Stimulated activated naive CD8-positive, alpha-beta T cell treated with anti-CD3 and anti-CD28 coated beads, Interleukin-15, Interleukin-2, amounts not matched to agents 100 ng/mL and 50 ng/mL, for 24 hours (primary cell): Measurements from ENCODE around the gene SHANK1.
A peak's percentile ranks its signal among the peaks of the same experiment; 100 is the strongest.

ENCODE experiments used
- H3K27ac Mint-ChIP-seq: one replicate; pipeline ENCODE4 v1.8.0; 2021; ENCODE audit warnings: mild to moderate bottlenecking, mixed read lengths
- H3K27me3 Mint-ChIP-seq: one replicate; pipeline ENCODE4 v1.8.0; 2021; ENCODE audit warnings: mixed read lengths
- H3K36me3 Mint-ChIP-seq: one replicate; pipeline ENCODE4 v1.8.0; 2021; ENCODE audit warnings: low read depth, mixed read lengths
- H3K4me1 Mint-ChIP-seq: one replicate; pipeline ENCODE4 v1.8.0; 2021; ENCODE audit warnings: low read depth, mixed read lengths
- H3K4me3 Mint-ChIP-seq: one replicate; pipeline ENCODE4 v1.8.0; 2021; ENCODE audit warnings: mild to moderate bottlenecking, mixed read lengths
- H3K9me3 Mint-ChIP-seq: one replicate; pipeline ENCODE4 v1.8.0; 2021; ENCODE audit warnings: mixed read lengths

Gene SHANK1

GRCh38 chr19:50741179-50741933 is 21.8 kb upstream of the SHANK1 start:
- H3K9me3 Mint-ChIP-seq, result no peaks in the 10 kb centered on the region
- no peak overlapping the region for H3K27ac Mint-ChIP-seq
- H3K4me1 Mint-ChIP-seq, result no peaks in the 10 kb centered on the region
- no peaks in the 10 kb centered on the region for H3K36me3 Mint-ChIP-seq
- no peak overlapping the region for H3K4me3 Mint-ChIP-seq
- H3K27me3 Mint-ChIP-seq, result peaks cover 50% of the 10 kb centered on the region

GRCh38 chr19:50739914-50740426 is 20.4 kb upstream of the SHANK1 start:
- Mint-ChIP-seq H3K4me3 (no peak overlapping the region), H3K27me3 (peaks cover 45% of the 10 kb centered on the region), H3K27ac (no peak overlapping the region), H3K4me1 (no peaks in the 10 kb centered on the region), H3K9me3 (no peaks in the 10 kb centered on the region), H3K36me3 (no peaks in the 10 kb centered on the region)

GRCh38 chr19:50739132-50739913 is 19.7 kb upstream of the SHANK1 start:
- H3K4me1 Mint-ChIP-seq, result no peaks in the 10 kb centered on the region
- no peak overlapping the region for H3K27ac Mint-ChIP-seq
- H3K27me3 Mint-ChIP-seq, result peaks cover 46% of the 10 kb centered on the region
- H3K36me3 Mint-ChIP-seq, result no peaks in the 10 kb centered on the region
- H3K9me3 Mint-ChIP-seq, result no peaks in the 10 kb centered on the region
- no peak overlapping the region for H3K4me3 Mint-ChIP-seq

GRCh38 chr19:50736338-50736737 is 16.7 kb upstream of the SHANK1 start:
- no peaks in the 10 kb centered on the region for H3K36me3 Mint-ChIP-seq
- H3K4me1 Mint-ChIP-seq, result no peaks in the 10 kb centered on the region
- no peak overlapping the region for H3K27ac Mint-ChIP-seq
- H3K4me3 Mint-ChIP-seq, result no peak overlapping the region
- no peaks in the 10 kb centered on the region for H3K9me3 Mint-ChIP-seq
- H3K27me3 Mint-ChIP-seq, result peaks cover 45% of the 10 kb centered on the region

GRCh38 chr19:50735869-50736268 is 16.3 kb upstream of the SHANK1 start:
- Mint-ChIP-seq H3K27ac (no peak overlapping the region), H3K27me3 (peaks cover 44% of the 10 kb centered on the region), H3K36me3 (no peaks in the 10 kb centered on the region), H3K4me1 (no peaks in the 10 kb centered on the region), H3K9me3 (no peaks in the 10 kb centered on the region), H3K4me3 (no peak overlapping the region)

- Mint-ChIP-seq H3K4me3 (no peak overlapping the region), H3K9me3 (no peaks in the 10 kb centered on the region), H3K27me3 (peaks cover 15% of the 10 kb centered on the region), H3K27ac (no peak overlapping the region), H3K4me1 (peaks cover 28% of the 10 kb centered on the region), H3K36me3 (no peaks in the 10 kb centered on the region)
Observed at GRCh38 chr19:50729894-50730293, 10.3 kb upstream of the SHANK1 start.

GRCh38 chr19:50728084-50728737 is 8.6 kb upstream of the SHANK1 start:
- H3K36me3 Mint-ChIP-seq, result no peaks in the 10 kb centered on the region
- H3K27ac Mint-ChIP-seq, result peak overlapping the region; percentile 89
- H3K9me3 Mint-ChIP-seq, result no peaks in the 10 kb centered on the region
- H3K4me1 Mint-ChIP-seq, result peaks cover 32% of the 10 kb centered on the region
- H3K27me3 Mint-ChIP-seq, result peaks cover 14% of the 10 kb centered on the region
- H3K4me3 Mint-ChIP-seq, result peak overlapping the region; percentile 60

- H3K4me3 Mint-ChIP-seq, result peak overlapping the region; percentile 85
- H3K27ac Mint-ChIP-seq, result peak overlapping the region; percentile 90
- H3K9me3 Mint-ChIP-seq, result no peaks in the 10 kb centered on the region
- H3K4me1 Mint-ChIP-seq, result peaks cover 32% of the 10 kb centered on the region
- H3K36me3 Mint-ChIP-seq, result no peaks in the 10 kb centered on the region
- peaks cover 27% of the 10 kb centered on the region for H3K27me3 Mint-ChIP-seq
Observed at GRCh38 chr19:50725911-50726230, 6.3 kb upstream of the SHANK1 start.

- Mint-ChIP-seq H3K27ac (peak overlapping the region; percentile 90), H3K27me3 (peaks cover 32% of the 10 kb centered on the region), H3K4me3 (peak overlapping the region; percentile 85)
Observed at GRCh38 chr19:50725218-50725910, 5.8 kb upstream of the SHANK1 start.

GRCh38 chr19:50724522-50725217 is 5.1 kb upstream of the SHANK1 start:
- Mint-ChIP-seq H3K27me3 (peaks cover 33% of the 10 kb centered on the region), H3K4me3 (peak overlapping the region; percentile 85), H3K4me1 (peaks cover 38% of the 10 kb centered on the region), H3K9me3 (no peaks in the 10 kb centered on the region), H3K36me3 (no peaks in the 10 kb centered on the region), H3K27ac (peak overlapping the region; percentile 90)

More at GRCh38 chr19:50725218-50725910, 5.8 kb upstream of the SHANK1 start:
- H3K36me3 Mint-ChIP-seq, result no peaks in the 10 kb centered on the region
- peaks cover 34% of the 10 kb centered on the region for H3K4me1 Mint-ChIP-seq
- H3K9me3 Mint-ChIP-seq, result no peaks in the 10 kb centered on the region

- H3K36me3 Mint-ChIP-seq, result no peaks in the 10 kb centered on the region
- H3K9me3 Mint-ChIP-seq, result no peaks in the 10 kb centered on the region
- peak overlapping the region; percentile 85 for H3K4me3 Mint-ChIP-seq
- no peak overlapping the region for H3K27ac Mint-ChIP-seq
- peaks cover 38% of the 10 kb centered on the region for H3K4me1 Mint-ChIP-seq
- peaks cover 33% of the 10 kb centered on the region for H3K27me3 Mint-ChIP-seq
Observed at GRCh38 chr19:50723735-50724521, 4.3 kb upstream of the SHANK1 start.

- Mint-ChIP-seq H3K27ac (peak within 1 kb of the TSS; percentile 65), H3K27me3 (peaks cover 33% of the 10 kb centered on the region), H3K4me1 (peaks cover 31% of the 10 kb centered on the region), H3K9me3 (no peaks in the 10 kb centered on the region), H3K36me3 (no peaks in the 10 kb centered on the region), H3K4me3 (peak within 1 kb of the TSS; percentile 85)
Observed at GRCh38 chr19:50723069-50723468, 3.5 kb upstream of the SHANK1 start, which contains the start of gene CLEC11A. CLEC11A (plus strand) TSS chr19:50723364; CDS start chr19:50723526, 162 bp downstream.

- H3K36me3 Mint-ChIP-seq, result no peaks in the 10 kb centered on the region
- H3K27ac Mint-ChIP-seq, result no peak overlapping the region
- peaks cover 30% of the 10 kb centered on the region for H3K4me1 Mint-ChIP-seq
- no peak overlapping the region for H3K4me3 Mint-ChIP-seq
- H3K27me3 Mint-ChIP-seq, result peaks cover 37% of the 10 kb centered on the region
- no peaks in the 10 kb centered on the region for H3K9me3 Mint-ChIP-seq
Observed at GRCh38 chr19:50722201-50723013, 2.8 kb upstream of the SHANK1 start.
